Astrocyte of the cerebellum (primary cell): ENCODE results near the gene GJE1.
"Not testable (repeated sequence)": the region's sequence is repeated elsewhere in the genome, so short reads cannot be mapped to it uniquely, and the experiment has no call there.

Source experiments
- DNase-seq: peaks from one replicate; pipeline ENCODE4 v3.0.0-alpha.2; 2011; ENCODE audit warnings: low read depth
- H3K4me3 ChIP-seq: 2 replicates; pipeline ENCODE4 v1.5.1; 2011; ENCODE audit warnings: mild to moderate bottlenecking, low read depth, low read length, moderate library complexity
- in situ Hi-C: cut with HindIII; loops from 2 replicates; pipeline ENCODE4 v1.10.0; 2017; ENCODE audit warnings: low sequenced_read_pairs
- TF ChIP-seq, protein P1 (sequence below): IDR thresholded peaks from 2 replicates; pipeline ENCODE4 v1.5.1; 2012; ENCODE audit warnings: low read length, low read depth, moderate library complexity, mild to moderate bottlenecking; ENCODE audit errors: missing control alignments

Gene GJE1

DNA sequence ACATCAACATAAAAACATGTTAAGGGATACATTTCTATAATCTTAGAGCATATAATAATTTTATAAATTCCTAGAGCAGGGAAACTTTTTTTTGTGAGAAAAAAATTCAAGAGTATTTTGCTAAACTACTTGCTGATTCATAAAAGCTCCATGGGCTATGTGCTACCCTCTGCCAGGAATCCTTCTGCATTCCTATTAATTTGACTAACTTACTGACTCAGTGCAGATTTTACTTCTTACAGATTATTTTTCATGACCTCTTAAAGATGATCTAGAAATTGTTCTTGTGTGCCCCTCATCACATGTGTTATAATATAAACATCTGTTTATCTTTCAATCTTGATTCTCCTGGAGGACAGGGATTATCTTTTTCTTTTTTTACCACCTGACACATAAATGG lies 20.0 kb downstream of the GJE1 start:
- DNase-seq: no peak
- in situ Hi-C loops: no loop called here
- no peak overlapping the region for H3K4me3 ChIP-seq
- TF ChIP-seq, protein P1, sequence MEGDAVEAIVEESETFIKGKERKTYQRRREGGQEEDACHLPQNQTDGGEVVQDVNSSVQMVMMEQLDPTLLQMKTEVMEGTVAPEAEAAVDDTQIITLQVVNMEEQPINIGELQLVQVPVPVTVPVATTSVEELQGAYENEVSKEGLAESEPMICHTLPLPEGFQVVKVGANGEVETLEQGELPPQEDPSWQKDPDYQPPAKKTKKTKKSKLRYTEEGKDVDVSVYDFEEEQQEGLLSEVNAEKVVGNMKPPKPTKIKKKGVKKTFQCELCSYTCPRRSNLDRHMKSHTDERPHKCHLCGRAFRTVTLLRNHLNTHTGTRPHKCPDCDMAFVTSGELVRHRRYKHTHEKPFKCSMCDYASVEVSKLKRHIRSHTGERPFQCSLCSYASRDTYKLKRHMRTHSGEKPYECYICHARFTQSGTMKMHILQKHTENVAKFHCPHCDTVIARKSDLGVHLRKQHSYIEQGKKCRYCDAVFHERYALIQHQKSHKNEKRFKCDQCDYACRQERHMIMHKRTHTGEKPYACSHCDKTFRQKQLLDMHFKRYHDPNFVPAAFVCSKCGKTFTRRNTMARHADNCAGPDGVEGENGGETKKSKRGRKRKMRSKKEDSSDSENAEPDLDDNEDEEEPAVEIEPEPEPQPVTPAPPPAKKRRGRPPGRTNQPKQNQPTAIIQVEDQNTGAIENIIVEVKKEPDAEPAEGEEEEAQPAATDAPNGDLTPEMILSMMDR: no peak

DNA sequence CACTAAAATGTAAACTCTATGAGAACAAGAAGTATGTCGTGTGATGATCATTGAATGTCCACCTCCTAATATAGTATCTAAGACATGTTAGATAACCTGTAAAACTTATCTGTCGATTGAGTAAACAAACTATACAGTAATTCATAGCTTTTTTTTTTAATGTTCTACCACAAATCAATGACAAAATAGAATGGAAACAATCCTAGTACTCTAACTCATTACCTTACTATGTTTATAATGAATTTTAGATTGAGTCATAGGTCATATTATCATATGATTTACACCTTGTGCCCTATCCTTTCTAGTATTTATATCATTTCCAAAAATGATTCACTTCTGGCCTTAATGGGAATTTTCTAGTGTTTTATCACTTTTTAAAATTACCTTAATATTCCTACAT lies 20.5 kb downstream of the GJE1 start:
- DNase-seq: no peak
- TF ChIP-seq, protein P1: no peak
- H3K4me3 ChIP-seq: no peak overlapping the region
- in situ Hi-C loops: no loop called here

DNA sequence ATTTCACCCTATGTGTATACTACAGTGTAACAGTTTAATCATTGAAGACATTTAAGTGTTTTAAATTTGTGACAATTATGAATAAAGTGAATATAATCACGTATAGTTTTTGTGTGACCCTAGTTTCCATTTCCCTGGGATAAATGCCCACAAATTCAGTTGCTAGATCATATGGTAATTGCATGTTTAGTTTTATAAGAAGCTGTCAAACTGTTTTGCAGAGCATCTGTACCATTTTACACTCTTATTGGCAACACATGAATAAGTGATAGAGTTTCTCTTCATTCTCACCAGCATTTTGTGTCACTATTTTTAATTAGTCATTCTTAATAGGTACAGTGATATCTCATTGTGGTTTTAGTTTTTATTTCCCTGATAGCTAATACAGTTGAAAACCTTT lies 21.6 kb downstream of the GJE1 start:
- in situ Hi-C loops: no loop called here
- H3K4me3 ChIP-seq: no peak overlapping the region
- no peak for DNase-seq
- TF ChIP-seq, protein P1: no peak

DNA sequence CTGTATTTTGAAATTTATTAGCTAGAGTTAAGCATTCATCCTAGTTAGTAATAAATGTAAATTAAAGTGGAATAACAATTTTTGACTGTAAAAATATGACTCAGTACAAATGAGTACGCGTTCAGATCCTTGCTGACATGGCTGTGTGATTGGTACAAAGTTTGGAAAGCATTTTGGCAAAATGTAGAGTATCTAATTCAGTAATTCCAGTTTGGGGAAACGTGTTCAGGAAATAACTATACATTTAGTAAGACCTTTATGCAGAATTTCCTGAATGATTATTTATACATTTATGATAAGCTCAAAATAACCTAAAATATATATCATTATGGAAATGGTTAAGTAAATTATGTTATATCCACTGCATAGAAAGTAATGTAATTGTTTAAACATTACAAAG lies 22.4 kb downstream of the GJE1 start:
- in situ Hi-C loops: loop anchor here (5.0 kb wide), 1 partner anchor 47 kb away; no protein-coding TSS in a partner anchor

DNA sequence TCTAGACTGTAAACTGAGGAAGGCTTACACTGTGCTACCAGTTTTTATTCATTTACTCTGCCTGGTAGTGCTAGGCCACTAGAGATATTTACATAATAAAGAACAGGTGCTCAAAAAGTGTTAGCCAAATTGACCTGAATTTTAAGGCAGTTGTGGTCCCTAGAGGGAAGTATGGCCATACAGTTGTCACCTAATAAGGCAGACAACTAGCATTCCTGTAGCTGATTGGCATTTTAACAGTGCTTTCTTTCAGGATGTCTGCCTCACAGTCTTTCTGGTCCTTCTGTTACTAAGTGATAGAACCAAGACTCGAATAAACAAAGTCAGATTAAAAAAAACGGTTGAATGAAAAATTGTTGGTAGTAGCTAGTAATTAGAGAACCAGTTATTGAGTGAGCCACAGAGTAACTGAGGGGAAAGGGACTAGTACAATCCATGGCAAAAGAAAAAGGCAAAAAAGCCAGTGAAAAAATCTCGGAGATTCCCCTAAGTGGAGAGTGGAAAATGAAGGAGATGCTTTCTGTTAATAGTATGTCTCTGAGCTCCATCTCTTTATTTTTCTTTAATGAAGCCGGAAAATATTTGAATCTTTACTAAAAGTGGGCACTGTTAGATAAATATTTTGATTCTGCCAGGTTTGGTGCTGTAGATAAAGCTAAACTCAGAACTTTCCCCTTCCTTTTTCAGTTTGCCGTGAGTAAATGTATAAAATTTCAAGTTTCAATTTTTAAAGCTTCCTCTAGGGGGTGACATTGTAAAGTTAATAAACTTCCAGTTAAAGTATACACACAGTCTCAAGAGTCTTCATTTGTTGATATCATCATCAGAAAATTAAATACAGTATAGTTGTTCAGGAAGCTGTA lies 23.4 kb downstream of the GJE1 start:
- TF ChIP-seq, protein P1: no peak
- no peak overlapping the region for H3K4me3 ChIP-seq
- in situ Hi-C loops: loop anchor here (5.0 kb wide), 1 partner anchor 46 kb away; no protein-coding TSS in a partner anchor
- no peak for DNase-seq

More for the DNA sequence above, 22.4 kb downstream of the GJE1 start:
- H3K4me3 ChIP-seq: no peak overlapping the region
- DNase-seq: no peak
- TF ChIP-seq, protein P1: no peak

DNA sequence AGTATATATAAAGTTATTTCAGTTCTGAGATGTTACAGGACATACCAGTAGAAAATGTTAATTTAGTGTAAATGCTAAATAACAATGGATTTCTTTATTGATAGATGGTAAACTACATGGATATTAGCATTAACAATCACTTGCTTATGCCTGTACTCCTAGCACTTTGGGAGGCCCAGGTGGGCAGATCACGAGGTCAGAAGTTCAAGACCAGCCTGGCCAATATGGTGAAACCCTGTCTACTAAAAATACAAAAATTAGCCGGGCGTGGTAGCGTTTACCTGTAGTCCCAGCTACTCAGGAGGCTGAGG lies 24.0 kb downstream of the GJE1 start:
- in situ Hi-C loops: loop anchor here (5.0 kb wide), 1 partner anchor 46 kb away; no protein-coding TSS in a partner anchor
- DNase-seq, H3K4me3 ChIP-seq: not testable (repeated sequence)

DNA sequence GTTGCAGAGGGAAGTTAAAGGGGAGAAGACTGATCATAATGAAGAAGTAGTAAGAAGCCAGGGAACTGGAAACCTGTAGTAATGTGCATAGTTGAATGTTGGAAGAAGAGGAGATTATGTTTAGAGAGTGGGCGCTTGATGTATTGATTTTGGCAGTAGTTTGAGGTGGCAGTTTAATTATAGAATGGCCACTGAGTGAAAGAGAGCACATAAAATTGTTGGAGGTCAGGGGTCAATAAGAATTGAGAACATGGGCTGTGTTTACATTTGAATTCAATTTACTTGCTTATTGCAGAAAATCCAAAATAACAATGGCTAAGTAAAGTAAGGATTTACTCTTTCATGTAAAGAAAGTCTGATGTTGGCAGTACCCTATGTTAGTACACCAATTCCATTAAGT lies 30.1 kb downstream of the GJE1 start:
- H3K4me3 ChIP-seq: no peak overlapping the region
- TF ChIP-seq, protein P1: no peak
- in situ Hi-C loops: no loop called here
- DNase-seq: no peak
